HG03139 (cell line): ENCODE measurements around the gene FREM1.

Source experiments
- ATAC-seq: cut with Tn5 transposase; IDR thresholded peaks from one replicate; pipeline ENCODE4 v1.9.1; 2021; ENCODE audit not compliant: unreplicated experiment

Gene FREM1

GRCh38 chr9:14823800-14824199 lies 86.4 kb downstream of the FREM1 start:
- no peak for ATAC-seq

DNA sequence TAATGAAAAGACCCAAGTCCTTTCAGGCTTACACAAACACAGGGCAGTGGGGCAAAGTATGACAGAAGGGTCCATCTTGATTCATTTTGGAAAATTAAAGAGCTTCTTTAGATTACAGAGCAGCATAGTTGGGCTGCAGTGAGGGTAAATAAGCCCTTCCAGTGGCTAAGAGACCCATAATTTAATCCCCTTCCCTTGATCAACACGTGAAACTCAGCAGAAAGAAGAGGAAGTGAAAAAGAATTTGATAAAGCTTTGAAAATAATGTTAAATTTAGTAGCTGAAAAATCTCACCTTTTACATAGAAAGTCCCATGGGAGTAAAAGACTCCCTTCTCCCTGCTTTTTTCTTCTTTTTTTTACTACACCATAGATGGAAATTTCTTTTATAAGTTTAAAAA lies 87.6 kb downstream of the FREM1 start:
- no peak for ATAC-seq

- no peak for ATAC-seq
Measured at GRCh38 chr9:14819183-14819582, 91.0 kb downstream of the FREM1 start.

DNA sequence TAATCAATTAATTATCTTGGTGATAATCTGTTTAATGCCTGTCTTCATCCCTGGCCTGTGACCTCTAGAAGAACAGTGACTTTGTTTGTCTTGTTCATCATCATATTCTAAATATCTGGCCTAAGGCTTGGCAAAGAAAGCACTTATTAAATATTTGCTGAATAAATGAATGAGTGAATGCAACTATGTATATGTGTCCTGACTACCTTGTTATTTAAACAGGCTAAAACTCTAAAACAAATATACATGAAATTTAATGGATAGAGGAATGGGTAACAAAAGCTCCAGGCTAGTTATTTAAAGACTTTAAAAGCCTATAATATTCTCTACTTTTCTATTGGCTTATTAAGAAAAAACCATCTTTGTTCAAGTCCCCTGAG lies 96.0 kb downstream of the FREM1 start:
- ATAC-seq = no peak

DNA sequence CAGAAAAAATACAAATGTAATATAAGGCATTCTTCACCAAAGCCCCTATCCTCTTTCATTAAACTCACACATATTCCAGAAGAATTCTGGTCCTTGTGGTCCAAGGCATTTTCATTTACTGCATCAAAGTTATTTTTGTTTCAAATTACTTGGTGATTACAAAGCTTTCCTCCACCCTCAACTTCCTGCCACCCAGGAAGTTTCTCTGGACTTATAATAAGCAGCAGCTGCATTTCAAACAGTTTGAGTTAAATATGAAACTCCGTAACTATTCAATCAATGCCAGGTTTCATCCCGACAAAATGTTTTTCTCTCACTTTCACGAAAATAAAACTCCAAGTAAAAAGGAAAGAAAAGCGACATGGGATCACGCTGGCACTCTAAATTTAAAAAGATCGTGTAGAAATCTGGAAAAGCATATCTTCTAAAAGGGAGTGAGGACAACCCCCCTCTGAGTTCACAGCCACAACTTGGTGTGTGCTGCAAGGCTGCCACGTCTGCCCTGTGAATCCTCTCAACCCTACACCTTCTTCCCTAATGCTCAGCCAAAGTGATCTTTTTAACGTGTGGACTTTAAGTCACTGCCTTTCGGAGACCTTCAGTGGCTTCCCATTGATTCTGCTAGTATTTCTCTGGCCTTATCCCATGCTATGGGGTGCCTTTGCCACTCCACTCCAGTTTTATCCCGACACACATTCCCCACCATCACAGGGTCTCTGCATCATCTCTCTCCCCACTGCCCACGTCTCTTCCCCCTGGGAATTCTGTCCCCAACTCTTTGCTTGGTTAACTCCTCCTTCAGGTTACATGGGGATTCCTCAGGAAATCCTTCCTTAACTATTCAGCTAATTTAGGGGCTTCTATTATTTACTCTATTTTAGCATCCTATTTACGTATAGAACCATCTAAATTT lies 96.6 kb downstream of the FREM1 start:
- ATAC-seq = no peak

DNA sequence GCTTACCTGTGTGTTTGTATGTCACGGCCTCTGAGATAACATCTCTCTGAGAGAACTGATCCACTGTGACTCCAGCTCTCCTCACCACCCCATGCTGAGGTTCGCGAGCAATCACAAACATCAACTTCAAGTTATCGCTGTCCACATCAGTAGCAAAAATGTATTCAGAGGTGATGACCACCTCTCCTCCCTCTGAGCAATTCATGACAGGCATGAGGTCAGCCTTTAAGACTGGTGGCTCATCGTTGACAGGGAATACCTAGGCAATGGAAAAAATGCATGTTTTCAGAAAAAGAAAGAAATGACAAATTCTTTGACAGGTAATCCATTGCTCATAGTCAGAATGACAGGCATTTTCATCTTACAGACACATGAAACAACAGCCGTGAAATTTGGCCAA lies 97.4 kb downstream of the FREM1 start:
- no peak for ATAC-seq

- ATAC-seq = no peak
Measured at GRCh38 chr9:14811844-14812243, 98.4 kb downstream of the FREM1 start.

- no peak for ATAC-seq
Measured at GRCh38 chr9:14806941-14807520, 103.2 kb downstream of the FREM1 start.

- no peak for ATAC-seq
Measured at GRCh38 chr9:14799030-14799429, 111.2 kb downstream of the FREM1 start.

- no peak for ATAC-seq
Measured at GRCh38 chr9:14797435-14797834, 112.8 kb downstream of the FREM1 start.

GRCh38 chr9:14793389-14793788 lies 116.8 kb downstream of the FREM1 start:
- no peak for ATAC-seq

GRCh38 chr9:14790628-14791027 lies 119.6 kb downstream of the FREM1 start:
- ATAC-seq = no peak

DNA sequence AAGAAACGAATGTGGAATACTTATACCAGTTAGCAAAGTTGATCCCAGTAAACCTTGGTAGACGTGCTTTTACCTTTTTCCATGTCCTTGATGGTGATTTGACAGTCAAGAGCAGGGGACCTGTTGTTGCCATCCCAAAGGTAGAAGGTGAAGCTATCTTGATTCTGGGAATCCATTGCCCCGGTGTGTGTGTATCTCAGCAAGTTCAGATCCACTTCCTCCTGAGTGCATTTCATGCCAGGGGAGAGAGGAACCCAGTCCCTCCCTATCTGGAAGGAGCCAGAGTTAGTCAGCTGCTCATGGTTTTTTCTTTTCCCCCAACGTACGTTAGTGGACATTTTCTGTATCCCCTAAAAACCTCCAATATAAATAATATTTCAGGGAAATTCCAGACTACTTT lies 121.4 kb downstream of the FREM1 start:
- no peak for ATAC-seq

DNA sequence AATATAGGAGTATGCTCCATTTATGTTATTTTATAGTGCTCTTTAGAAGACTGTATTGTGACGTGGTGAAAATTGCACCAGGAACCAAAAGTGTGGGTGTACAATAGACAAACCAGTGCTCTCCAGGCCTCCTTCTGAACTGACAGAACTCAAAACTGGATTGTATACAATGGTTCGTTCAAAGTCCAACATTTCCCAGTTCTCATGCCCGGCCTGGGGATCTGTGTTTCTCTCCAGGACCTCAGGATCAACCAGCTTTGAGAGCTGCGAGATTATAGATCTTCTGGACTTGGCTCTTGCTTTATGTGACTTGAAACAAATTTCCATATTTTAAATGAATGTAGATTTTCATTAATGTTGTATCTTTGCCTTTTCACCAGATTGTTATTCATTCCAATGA lies 126.9 kb downstream of the FREM1 start:
- no peak for ATAC-seq

- no peak for ATAC-seq
Measured at GRCh38 chr9:14782286-14783051, 127.8 kb downstream of the FREM1 start.

- no peak for ATAC-seq
Measured at GRCh38 chr9:14780693-14781092, 129.5 kb downstream of the FREM1 start.

DNA sequence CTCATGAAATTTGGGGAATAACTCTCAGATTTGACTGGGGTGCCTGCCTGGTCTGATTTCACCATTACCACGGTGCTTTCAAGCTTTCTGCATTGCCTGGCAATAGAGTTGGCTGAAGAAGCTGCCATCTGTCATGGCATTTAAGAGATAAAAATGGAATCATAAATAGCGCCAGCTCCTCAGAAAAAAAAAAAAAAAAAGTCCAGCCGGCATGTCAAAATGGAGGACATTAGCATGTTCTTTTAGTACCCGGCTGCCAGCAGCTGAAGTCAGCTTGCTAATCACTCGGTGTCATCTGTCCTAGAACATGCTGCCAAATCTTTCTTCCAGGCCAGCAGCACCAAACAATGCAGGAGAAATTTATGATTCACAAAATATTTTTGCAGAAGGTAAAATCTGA lies 130.0 kb downstream of the FREM1 start:
- no peak for ATAC-seq

- ATAC-seq = no peak
Measured at GRCh38 chr9:14779566-14780022, 130.6 kb downstream of the FREM1 start.

DNA sequence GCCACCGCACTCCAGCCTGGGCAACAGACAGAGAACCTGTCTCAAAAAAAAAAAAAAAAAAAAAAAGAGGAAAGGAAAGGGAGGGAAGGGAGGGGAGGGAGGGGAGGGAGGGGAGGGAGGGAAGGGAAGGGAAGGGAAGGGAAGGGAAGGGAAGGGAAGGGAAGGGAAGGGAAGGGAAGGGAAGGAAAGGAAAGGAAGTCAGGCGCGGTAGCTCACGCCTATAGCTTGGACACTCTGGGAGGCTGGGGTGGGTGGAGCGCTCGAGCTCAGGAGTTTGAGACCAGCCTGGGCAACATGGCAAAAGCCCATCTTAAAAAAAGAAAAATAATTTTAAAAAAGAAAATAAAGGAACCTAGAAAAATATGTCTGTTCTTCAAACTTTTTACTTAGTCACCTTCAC lies 131.7 kb downstream of the FREM1 start:
- ATAC-seq = no peak

- ATAC-seq = no peak
Measured at GRCh38 chr9:14775917-14776316, 134.3 kb downstream of the FREM1 start.

- ATAC-seq = no peak
Measured at GRCh38 chr9:14770592-14770991, 139.6 kb downstream of the FREM1 start.

DNA sequence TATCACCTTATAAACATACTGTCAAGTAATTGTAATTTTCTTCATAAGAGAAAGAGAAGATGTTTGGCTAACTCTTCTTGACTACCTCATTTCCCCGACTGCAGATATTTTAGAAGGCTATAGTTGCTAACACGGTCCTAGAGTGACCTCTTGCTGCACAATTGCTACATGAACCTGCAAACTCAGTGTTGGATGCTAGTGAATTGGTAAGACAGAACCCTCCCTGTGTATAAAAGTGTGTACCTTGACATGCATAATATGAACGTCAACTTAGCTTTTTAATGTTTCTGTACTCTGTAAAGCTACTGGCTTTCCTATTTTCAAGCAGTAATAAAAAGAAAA lies 141.0 kb downstream of the FREM1 start:
- ATAC-seq = no peak
